Keratinocyte (primary cell): Measurements from ENCODE around the gene TENT4A. TPM values are rescaled to one million over a fixed set of nuclear protein-coding genes. Genes with fewer than 3 reads are reported as not detected.

Experiments used
- DNase-seq: peaks from one replicate; pipeline ENCODE4 v3.0.0-alpha.2; 2011; ENCODE audit warnings: low read depth, missing footprints, low spot score
- FAIRE-seq: peaks from 2 replicates; lab custom pipeline; 2011; peaks lifted over from hg19 to GRCh38; lab: Jason Lieb, UNC
- H2AFZ ChIP-seq: 2 replicates; pipeline ENCODE4 v1.6.0; 2012; ENCODE audit warnings: low read length, control low read depth, inconsistent platforms; ENCODE audit not compliant: control insufficient read depth
- H3K27ac ChIP-seq: 2 replicates; pipeline ENCODE4 v1.5.1; 2011; ENCODE audit warnings: low read length; ENCODE audit not compliant: control insufficient read depth, insufficient read depth
- H3K27me3 ChIP-seq: 3 replicates; pipeline ENCODE4 v1.6.0; 2011; ENCODE audit warnings: low read length; ENCODE audit not compliant: control insufficient read depth, insufficient read depth; ENCODE audit errors: extremely low read depth
- H3K36me3 ChIP-seq, 2 experiments: 2 replicates in 1 of 2; 3 replicates in 1 of 2; pipeline ENCODE4 v1.5.1; 2011; ENCODE audit warnings: low read length in 2 of 2, mild to moderate bottlenecking in 1 of 2; ENCODE audit not compliant: control insufficient read depth in 2 of 2, insufficient read depth in 2 of 2; ENCODE audit errors: extremely low read depth in 1 of 2
- H3K4me1 ChIP-seq: 3 replicates; pipeline ENCODE4 v1.5.1; 2011; ENCODE audit warnings: low read length; ENCODE audit not compliant: control insufficient read depth, insufficient read depth; ENCODE audit errors: extremely low read depth
- H3K4me2 ChIP-seq: 3 replicates; pipeline ENCODE4 v1.6.0; 2011; ENCODE audit warnings: low read depth, low read length; ENCODE audit not compliant: control insufficient read depth, insufficient read depth; ENCODE audit errors: extremely low read depth
- H3K4me3 ChIP-seq, 3 experiments: fragments of 200-600 bp in 1 of 3; sonication (generic) in 1 of 3; 2 replicates in 2 of 3; 3 replicates in 1 of 3; pipeline ENCODE4 v1.5.1; 2011 to 2016; ENCODE audit warnings: low read length in 3 of 3, mild to moderate bottlenecking in 3 of 3, control low read depth in 2 of 3, inconsistent platforms in 1 of 3, low read depth in 1 of 3, mixed read lengths in 1 of 3, mixed run types in 1 of 3, moderate library complexity in 1 of 3; ENCODE audit not compliant: control insufficient read depth in 2 of 3, insufficient read depth in 2 of 3; ENCODE audit errors: extremely low read depth in 1 of 3
- H3K79me2 ChIP-seq: 2 replicates; pipeline ENCODE4 v1.6.0; 2012; ENCODE audit warnings: low read length; ENCODE audit not compliant: control insufficient read depth, insufficient read depth
- H3K9ac ChIP-seq: 3 replicates; pipeline ENCODE4 v1.6.0; 2011; ENCODE audit warnings: low read length; ENCODE audit not compliant: control insufficient read depth, insufficient read depth; ENCODE audit errors: extremely low read depth
- H3K9me1 ChIP-seq: 3 replicates; pipeline ENCODE4 v1.6.0; 2011; ENCODE audit warnings: low read length; ENCODE audit not compliant: control insufficient read depth, insufficient read depth; ENCODE audit errors: extremely low read depth
- H3K9me3 ChIP-seq: 2 replicates; pipeline ENCODE4 v1.5.1; 2012; ENCODE audit warnings: low read depth, low read length; ENCODE audit not compliant: control insufficient read depth
- H4K20me1 ChIP-seq: 3 replicates; pipeline ENCODE4 v1.6.0; 2011; ENCODE audit warnings: low read length; ENCODE audit not compliant: control insufficient read depth, insufficient read depth; ENCODE audit errors: extremely low read depth
- CTCF ChIP-seq, 3 experiments: IDR thresholded peaks in 1 of 3; conservative IDR thresholded peaks in 1 of 3; optimal IDR thresholded peaks in 1 of 3; 2 replicates in 2 of 3; 3 replicates in 1 of 3; pipeline versions ENCODE3 to v1.5.1; 2011; ENCODE audit warnings: low read length in 3 of 3, mild to moderate bottlenecking in 3 of 3, moderate library complexity in 2 of 3, control low read depth in 1 of 3, inconsistent platforms in 1 of 3; ENCODE audit not compliant: insufficient read depth in 2 of 3; ENCODE audit errors: extremely low read depth in 1 of 3
- EZH2 ChIP-seq: IDR thresholded peaks from one replicate; pipeline ENCODE4 v1.6.1; 2012; ENCODE audit warnings: inconsistent platforms, mild to moderate bottlenecking, low read length, moderate library complexity
- dilution Hi-C: fragments of 300-500 bp; cut with MboI; formaldehyde crosslinking; loops from one replicate; pipeline ENCODE4 v1.7.0; 2020; ENCODE audit warnings: low sequenced_read_pairs; ENCODE audit not compliant: extremely low pct_ligation_motif_present
- polyA plus RNA-seq, 5 experiments: library from polyadenylated mRNA; depleted of rRNA in 3 of 5; stranded (reverse) in 3 of 5; stranded (forward) in 1 of 5; unstranded in 1 of 5; fragments of >200 nt; gene quantifications; 1 replicate in 1 of 5; 2 replicates in 3 of 5; 3 replicates in 1 of 5; pipeline versions ENCODE4 v1.2.1 to v1.2.3, GENCODE V29; 2011 to 2012; ENCODE audit warnings: missing spikeins in 2 of 5, low read depth in 1 of 5, low replicate concordance in 1 of 5

The TENT4A gene
- polyA plus RNA-seq, 1 donor (not counting 4 experiments of a cell fraction or from before 2014, with no cell fraction given), result 5.9 TPM

GRCh38 chr5:6712142-6712576, 1.1 kb upstream of the TENT4A start:
- peaks cover 15% of the 10 kb centered on the region for H3K4me1 ChIP-seq
- peak overlapping the region; percentile 63 to 82 (median 79) for H3K4me3 ChIP-seq
- peaks cover 15% of the 10 kb centered on the region for H4K20me1 ChIP-seq
- DNase-seq, result no peak
- H2AFZ ChIP-seq, result peak overlapping the region; percentile 90
- peak overlapping the region; percentile 93 for H3K4me2 ChIP-seq
- peaks cover 3% of the 10 kb centered on the region for H3K9me1 ChIP-seq
- FAIRE-seq, result no peak
- H3K9me3 ChIP-seq, result no peaks in the 10 kb centered on the region
- H3K27ac ChIP-seq, result peak overlapping the region; percentile 85
- dilution Hi-C loops, result no loop called here
- H3K9ac ChIP-seq, result peak overlapping the region; percentile 89
- H3K36me3 ChIP-seq, result peaks cover 2 to 6% of the 10 kb centered on the region in 2 experiments
- peaks cover 31% of the 10 kb centered on the region for H3K79me2 ChIP-seq
- H3K27me3 ChIP-seq, result no peaks in the 10 kb centered on the region
- peak in 2 of 3 experiments; percentile 6 to 30 for TF ChIP-seq CTCF (optimal IDR thresholded peaks at IDR 0.05 in 1 of 3, IDR thresholded peaks at IDR 0.05 in 1 of 3, conservative IDR thresholded peaks at IDR 0.05 in 1 of 3; ENCODE audit: extremely low read depth in 1 of 3, insufficient read depth in 2 of 3, low read length in 3 of 3)
- TF ChIP-seq EZH2, result no peak

- H3K9me3 ChIP-seq, result no peaks in the 10 kb centered on the region
- dilution Hi-C loops, result no loop called here
- TF ChIP-seq CTCF (optimal IDR thresholded peaks at IDR 0.05 in 1 of 3, IDR thresholded peaks at IDR 0.05 in 1 of 3, conservative IDR thresholded peaks at IDR 0.05 in 1 of 3; ENCODE audit: extremely low read depth in 1 of 3, insufficient read depth in 2 of 3, low read length in 3 of 3), result peak in 1 of 3 experiments; percentile 32
- TF ChIP-seq EZH2, result no peak
- DNase-seq, result peak; percentile 52
- H4K20me1 ChIP-seq, result peaks cover 20% of the 10 kb centered on the region
- peaks cover 3% of the 10 kb centered on the region for H3K9me1 ChIP-seq
- peak overlapping the region; percentile 90 for H2AFZ ChIP-seq
- H3K79me2 ChIP-seq, result peaks cover 37% of the 10 kb centered on the region
- H3K4me2 ChIP-seq, result peak overlapping the region; percentile 93
- peak overlapping the region; percentile 63 to 82 (median 79) for H3K4me3 ChIP-seq
- no peak for FAIRE-seq
- peaks cover 17% of the 10 kb centered on the region for H3K4me1 ChIP-seq
- peak overlapping the region; percentile 89 for H3K9ac ChIP-seq
- no peaks in the 10 kb centered on the region for H3K27me3 ChIP-seq
- peaks cover 2 to 12% of the 10 kb centered on the region in 2 experiments for H3K36me3 ChIP-seq
- H3K27ac ChIP-seq, result peak overlapping the region; percentile 85
These were observed 507 bp upstream of the TENT4A start for GRCh38 chr5:6712577-6713273.
